OCI-LY3 (cell line): ENCODE data around the gene MKNK2.
"Not testable (repeated sequence)": the region's sequence is repeated elsewhere in the genome, so short reads cannot be mapped to it uniquely, and the experiment has no call there.

Experiments used
- CTCF ChIP-seq: fragments of 200-600, 300-600 bp; sonication (generic); IDR thresholded peaks from 2 replicates; pipeline ENCODE4 v1.5.1; 2014; ENCODE audit warnings: antibody characterized with exemption, low read length, low read depth
- EZH2phosphoT487 ChIP-seq: fragments of 200-600 bp; shearing (Covaris generic); IDR thresholded peaks from 2 replicates; pipeline ENCODE4 v1.6.1; 2018; ENCODE audit warnings: antibody characterized with exemption, mixed run types, low read depth

GRCh38 chr19:2086695-2087620 is 35.9 kb upstream of the MKNK2 start:
- not testable (repeated sequence) for TF ChIP-seq CTCF, EZH2phosphoT487
